ENCODE results near the gene IFT122. TPM values are rescaled to one million over a fixed set of nuclear protein-coding genes. Genes with fewer than 3 reads are reported as not detected.

Gene IFT122
- total and polyA plus RNA-seq, 2 of the 4 experiments (the other 2 are of a cell fraction): 16.8 to 28.0 TPM

DNA sequence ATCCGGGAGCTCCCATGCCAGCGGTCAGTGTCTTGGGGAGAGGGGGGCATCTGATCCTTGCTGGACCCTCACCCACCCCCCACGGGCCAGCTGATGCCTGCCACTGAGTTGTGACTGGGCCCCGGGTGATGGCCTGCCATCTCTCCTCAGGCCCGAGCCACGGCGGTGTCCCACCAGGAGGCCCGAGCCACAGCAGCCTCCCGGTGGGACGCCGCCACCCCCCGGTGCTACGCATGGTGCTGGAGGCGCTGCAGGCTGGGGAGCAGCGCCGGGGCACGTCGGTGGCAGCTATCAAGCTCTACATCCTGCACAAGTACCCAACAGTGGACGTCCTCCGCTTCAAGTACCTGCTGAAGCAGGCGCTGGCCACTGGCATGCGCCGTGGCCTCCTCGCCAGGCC is 107.2 kb downstream of the IFT122 start:
- dilution Hi-C loops (cut with HindIII; ENCODE audit: low sequenced_read_pairs, unreplicated experiment) (no loop called here), intact Hi-C loops (cut with micrococcal nuclease) (no loop called here), in situ Hi-C loops (cut with MboI; ENCODE audit: low sequenced_read_pairs) (no loop called here)
- Histone ChIP-seq H3K27me3 (ENCODE audit: control insufficient read depth, insufficient read depth, low read length) (no peaks in the 10 kb centered on the region), H2BK15ac (ENCODE audit: low read depth, low read length) (no peak overlapping the region), H3K36me3 (ENCODE audit: control insufficient read depth, insufficient read depth, low read length) (no peaks in the 10 kb centered on the region), H3K4me3 (ENCODE audit: insufficient read depth, low read depth, low read length) (no peak overlapping the region), H2AK5ac (ENCODE audit: low read depth, low read length) (no peak overlapping the region), H2AK9ac (replicated peaks; ENCODE audit: low read depth, low read length, poor library complexity) (no peak overlapping the region), H3K4ac (ENCODE audit: low read depth, low read length) (no peak overlapping the region), H3K4me1 (ENCODE audit: control insufficient read depth, insufficient read depth, low read length) (peaks cover 3% of the 10 kb centered on the region; the same call in 1 of the 2 replicates), H4K5ac (ENCODE audit: low read depth, low read length) (no peak overlapping the region), H3K9me1 (ENCODE audit: insufficient read depth, low read length) (0 out of 2 replicates have a peak, but pooled peaks cover 9% of the 10 kb centered on the region), H4K8ac (ENCODE audit: low read depth in 2 of 2, low read length in 2 of 2) (no peak overlapping the region), H3K4me2 (ENCODE audit: low read depth, low read length) (no peak overlapping the region), H3K14ac (replicated peaks; ENCODE audit: low read depth, low read length) (no peak overlapping the region), H3K23ac (ENCODE audit: low read depth, low read length) (no peak overlapping the region), H4K20me1 (ENCODE audit: insufficient read depth, low read length) (no peaks in the 10 kb centered on the region), H2BK120ac (ENCODE audit: low read depth, low read length) (no peak overlapping the region), H3K18ac (ENCODE audit: low read depth, low read length) (no peak overlapping the region), H4K91ac (ENCODE audit: insufficient read depth, low read depth, low read length) (no peak overlapping the region), H2BK20ac (ENCODE audit: low read depth, low read length) (no peak overlapping the region), H3K9ac (ENCODE audit: low read depth, low read length) (no peak overlapping the region), H3K27ac (ENCODE audit: insufficient read depth, low read length) (no peak overlapping the region), H3K9me3 (ENCODE audit: control insufficient read depth, insufficient read depth, low read length) (no peaks in the 10 kb centered on the region), H3K56ac (ENCODE audit: extremely low read depth, insufficient read depth, low read length) (no peak overlapping the region), H2BK5ac (ENCODE audit: low read depth, low read length, poor library complexity, severe bottlenecking) (no peak overlapping the region), H3K79me1 (ENCODE audit: low read depth in 1 of 2, low read length in 2 of 2) (no peaks in the 10 kb centered on the region), H2AFZ (replicated peaks; ENCODE audit: low read length, poor library complexity) (no peak overlapping the region)
- WGBS, 2 experiments (ENCODE audit: extremely low coverage in 2 of 2, insufficient read length in 1 of 2): 94% methylated on average over 10 of the region's 24 CpGs; no CpG with 5 or more reads in 1 of the 2 experiments
- DNase-seq (no peak), ATAC-seq (ENCODE audit: low read depth) (no peak)
- TF ChIP-seq CHD1 (IDR thresholded peaks at IDR 0.05; ENCODE audit: low read depth, low read length) (no peak), BHLHE40 (IDR thresholded peaks at IDR 0.05; ENCODE audit: low read depth, low read length) (no peak), RFX5 (IDR thresholded peaks at IDR 0.05; ENCODE audit: low read depth, low read length) (no peak), RAD21 (IDR thresholded peaks at IDR 0.05; ENCODE audit: low read length) (no peak), RCOR1 (IDR thresholded peaks at IDR 0.05; ENCODE audit: insufficient replicate concordance, low read length) (no peak), MAZ (IDR thresholded peaks at IDR 0.05; ENCODE audit: borderline replicate concordance, low read depth, low read length) (no peak), FOS (IDR thresholded peaks at IDR 0.05; ENCODE audit: low read depth, low read length) (no peak), MXI1 (IDR thresholded peaks at IDR 0.05; ENCODE audit: borderline replicate concordance, low read depth, low read length) (no peak), SMC3 (IDR thresholded peaks at IDR 0.05; ENCODE audit: low read depth, low read length) (no peak), MAFK (IDR thresholded peaks at IDR 0.05; ENCODE audit: low read depth, low read length) (no peak), POLR2A (IDR thresholded peaks at IDR 0.05; ENCODE audit: low read depth, low read length) (no peak), CEBPB (IDR thresholded peaks at IDR 0.05; ENCODE audit: low read depth, low read length) (no peak), NFE2L2 (IDR thresholded peaks at IDR 0.05; ENCODE audit: low read depth, low read length) (no peak), ELK1 (IDR thresholded peaks at IDR 0.05; ENCODE audit: borderline replicate concordance, low read depth, low read length) (no peak)
- TF ChIP-seq, protein P1, sequence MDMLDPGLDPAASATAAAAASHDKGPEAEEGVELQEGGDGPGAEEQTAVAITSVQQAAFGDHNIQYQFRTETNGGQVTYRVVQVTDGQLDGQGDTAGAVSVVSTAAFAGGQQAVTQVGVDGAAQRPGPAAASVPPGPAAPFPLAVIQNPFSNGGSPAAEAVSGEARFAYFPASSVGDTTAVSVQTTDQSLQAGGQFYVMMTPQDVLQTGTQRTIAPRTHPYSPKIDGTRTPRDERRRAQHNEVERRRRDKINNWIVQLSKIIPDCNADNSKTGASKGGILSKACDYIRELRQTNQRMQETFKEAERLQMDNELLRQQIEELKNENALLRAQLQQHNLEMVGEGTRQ (IDR thresholded peaks at IDR 0.05; ENCODE audit: low read depth, low read length): no peak
- TF ChIP-seq, protein P2, sequence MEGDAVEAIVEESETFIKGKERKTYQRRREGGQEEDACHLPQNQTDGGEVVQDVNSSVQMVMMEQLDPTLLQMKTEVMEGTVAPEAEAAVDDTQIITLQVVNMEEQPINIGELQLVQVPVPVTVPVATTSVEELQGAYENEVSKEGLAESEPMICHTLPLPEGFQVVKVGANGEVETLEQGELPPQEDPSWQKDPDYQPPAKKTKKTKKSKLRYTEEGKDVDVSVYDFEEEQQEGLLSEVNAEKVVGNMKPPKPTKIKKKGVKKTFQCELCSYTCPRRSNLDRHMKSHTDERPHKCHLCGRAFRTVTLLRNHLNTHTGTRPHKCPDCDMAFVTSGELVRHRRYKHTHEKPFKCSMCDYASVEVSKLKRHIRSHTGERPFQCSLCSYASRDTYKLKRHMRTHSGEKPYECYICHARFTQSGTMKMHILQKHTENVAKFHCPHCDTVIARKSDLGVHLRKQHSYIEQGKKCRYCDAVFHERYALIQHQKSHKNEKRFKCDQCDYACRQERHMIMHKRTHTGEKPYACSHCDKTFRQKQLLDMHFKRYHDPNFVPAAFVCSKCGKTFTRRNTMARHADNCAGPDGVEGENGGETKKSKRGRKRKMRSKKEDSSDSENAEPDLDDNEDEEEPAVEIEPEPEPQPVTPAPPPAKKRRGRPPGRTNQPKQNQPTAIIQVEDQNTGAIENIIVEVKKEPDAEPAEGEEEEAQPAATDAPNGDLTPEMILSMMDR (conservative IDR thresholded peaks at IDR 0.05; ENCODE audit: low read depth, low read length): no peak
- ChIA-PET CTCF (interaction anchor here (0.7 kb wide), 1 partner anchor 30 kb away, joined by 3 read pairs; no protein-coding TSS in a partner anchor), POLR2A (ENCODE audit: unreplicated experiment) (no interaction called here)
- BruUV-seq (replicated peaks): no TSS peak

Data from IMR-90 (cell line).